ENCODE data around the gene KCNC3. TPM values are rescaled to one million over a fixed set of nuclear protein-coding genes. Genes with fewer than 3 reads are reported as not detected.

The KCNC3 gene
- total and polyA plus RNA-seq, 2 of the 13 experiments (the other 11 are each of a cell fraction or from before 2014, with no cell fraction given), result 0.29 to 1.7 TPM

GRCh38 chr19:50275577-50276368 is 53.4 kb downstream of the KCNC3 start (continued):
- TF ChIP-seq ARID4A (CRISPR knock-in tag; IDR thresholded peaks at IDR 0.05; ENCODE audit: borderline replicate concordance) (peak; percentile 57; the same call in 1 of the 2 replicates), FLYWCH1 (CRISPR knock-in tag; IDR thresholded peaks at IDR 0.05) (no peak), MYC (CRISPR knock-in tag; IDR thresholded peaks at IDR 0.05; ENCODE audit: borderline replicate concordance) (peak; percentile 67; the same call in 1 of the 2 replicates), ZHX1 (CRISPR knock-in tag; IDR thresholded peaks at IDR 0.05; ENCODE audit: low read depth) (no peak), ZNF205 (CRISPR knock-in tag; IDR thresholded peaks at IDR 0.05) (0 out of 2 replicates have a peak, but pooled peaks have one; percentile 33), ZMYM3 (CRISPR knock-in tag; IDR thresholded peaks at IDR 0.05) (peak; percentile 29; the same call in 1 of the 2 replicates), ZBTB43 (CRISPR knock-in tag; conservative IDR thresholded peaks at IDR 0.05) (0 out of 2 replicates have a peak, but pooled peaks have one; percentile 41), ZKSCAN8 (CRISPR knock-in tag; IDR thresholded peaks at IDR 0.05; ENCODE audit: borderline replicate concordance) (0 out of 2 replicates have a peak, but pooled peaks have one; percentile 41), RARA (CRISPR knock-in tag; IDR thresholded peaks at IDR 0.05) (peak; percentile 91), ZNF558 (CRISPR knock-in tag; IDR thresholded peaks at IDR 0.05; ENCODE audit: borderline replicate concordance) (0 out of 2 replicates have a peak, but pooled peaks have one; percentile 42), RFX5 (IDR thresholded peaks at IDR 0.05; ENCODE audit: low read depth, low read length) (no peak), PHF21A (CRISPR knock-in tag; IDR thresholded peaks at IDR 0.05) (peak; percentile 72), ZNF230 (CRISPR knock-in tag; IDR thresholded peaks at IDR 0.05) (0 out of 2 replicates have a peak, but pooled peaks have one; percentile 15), ZNF652 (CRISPR knock-in tag; IDR thresholded peaks at IDR 0.05; ENCODE audit: borderline replicate concordance, low read depth) (0 out of 2 replicates have a peak, but pooled peaks have one; percentile 25), ATRX (CRISPR knock-in tag; IDR thresholded peaks at IDR 0.05; ENCODE audit: borderline replicate concordance) (no peak)
- TF ChIP-seq, protein P1, sequence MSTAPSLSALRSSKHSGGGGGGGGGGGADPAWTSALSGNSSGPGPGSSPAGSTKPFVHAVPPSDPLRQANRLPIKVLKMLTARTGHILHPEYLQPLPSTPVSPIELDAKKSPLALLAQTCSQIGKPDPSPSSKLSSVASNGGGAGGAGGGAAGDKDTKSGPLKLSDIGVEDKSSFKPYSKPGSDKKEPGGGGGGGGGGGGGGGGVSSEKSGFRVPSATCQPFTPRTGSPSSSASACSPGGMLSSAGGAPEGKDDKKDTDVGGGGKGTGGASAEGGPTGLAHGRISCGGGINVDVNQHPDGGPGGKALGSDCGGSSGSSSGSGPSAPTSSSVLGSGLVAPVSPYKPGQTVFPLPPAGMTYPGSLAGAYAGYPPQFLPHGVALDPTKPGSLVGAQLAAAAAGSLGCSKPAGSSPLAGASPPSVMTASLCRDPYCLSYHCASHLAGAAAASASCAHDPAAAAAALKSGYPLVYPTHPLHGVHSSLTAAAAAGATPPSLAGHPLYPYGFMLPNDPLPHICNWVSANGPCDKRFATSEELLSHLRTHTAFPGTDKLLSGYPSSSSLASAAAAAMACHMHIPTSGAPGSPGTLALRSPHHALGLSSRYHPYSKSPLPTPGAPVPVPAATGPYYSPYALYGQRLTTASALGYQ (CRISPR knock-in tag; IDR thresholded peaks at IDR 0.05), result peak; percentile 50; the same call in 1 of the 2 replicates

All from HepG2 (cell line).